Measurements from ENCODE around the gene PDE9A. TPM values are rescaled to one million over a fixed set of nuclear protein-coding genes. Genes with fewer than 3 reads are reported as not detected.

PDE9A gene
- total and polyA plus RNA-seq, 3 donors from 2014 or later = 5.7 to 6.4 (median 6.3) TPM

DNA sequence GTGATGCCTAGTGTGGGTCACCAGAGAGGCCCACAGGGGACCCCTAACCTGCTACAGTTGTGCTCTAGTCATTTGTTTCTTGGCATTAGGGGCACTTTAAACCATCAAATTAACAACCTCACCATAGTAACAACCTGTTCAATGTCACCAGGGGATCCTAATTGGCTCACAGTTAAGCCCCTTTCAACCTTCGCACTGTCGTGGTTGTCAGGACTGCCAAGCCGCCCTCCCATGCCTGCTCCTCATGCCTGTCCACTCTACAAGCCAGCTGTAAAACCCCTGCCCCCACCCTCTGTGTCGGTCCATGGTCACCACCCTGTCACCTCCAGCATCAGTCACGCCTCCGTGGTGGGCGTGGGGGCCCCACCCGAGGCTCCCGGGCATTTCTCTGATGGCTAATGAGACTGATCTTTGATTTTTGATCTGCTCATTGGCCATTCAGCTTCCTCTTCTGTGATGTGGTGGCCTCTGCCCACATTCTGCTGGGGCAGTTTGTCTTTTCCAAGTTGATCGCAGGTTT lies 129.4 kb downstream of the PDE9A start:
- DNase-seq = no peak
- intact Hi-C loops (cut with DNase I; ENCODE audit: low total_unique reads) = no loop called here
- no peaks in the 10 kb centered on the region for H3K36me3 ChIP-seq (ENCODE audit: low read depth, missing control alignments)
- peaks cover 16% of the 10 kb centered on the region for H3K4me1 ChIP-seq
- H3K9me3 ChIP-seq = no peaks in the 10 kb centered on the region
- H3K27ac ChIP-seq = no peak overlapping the region
- TF ChIP-seq, protein P1, sequence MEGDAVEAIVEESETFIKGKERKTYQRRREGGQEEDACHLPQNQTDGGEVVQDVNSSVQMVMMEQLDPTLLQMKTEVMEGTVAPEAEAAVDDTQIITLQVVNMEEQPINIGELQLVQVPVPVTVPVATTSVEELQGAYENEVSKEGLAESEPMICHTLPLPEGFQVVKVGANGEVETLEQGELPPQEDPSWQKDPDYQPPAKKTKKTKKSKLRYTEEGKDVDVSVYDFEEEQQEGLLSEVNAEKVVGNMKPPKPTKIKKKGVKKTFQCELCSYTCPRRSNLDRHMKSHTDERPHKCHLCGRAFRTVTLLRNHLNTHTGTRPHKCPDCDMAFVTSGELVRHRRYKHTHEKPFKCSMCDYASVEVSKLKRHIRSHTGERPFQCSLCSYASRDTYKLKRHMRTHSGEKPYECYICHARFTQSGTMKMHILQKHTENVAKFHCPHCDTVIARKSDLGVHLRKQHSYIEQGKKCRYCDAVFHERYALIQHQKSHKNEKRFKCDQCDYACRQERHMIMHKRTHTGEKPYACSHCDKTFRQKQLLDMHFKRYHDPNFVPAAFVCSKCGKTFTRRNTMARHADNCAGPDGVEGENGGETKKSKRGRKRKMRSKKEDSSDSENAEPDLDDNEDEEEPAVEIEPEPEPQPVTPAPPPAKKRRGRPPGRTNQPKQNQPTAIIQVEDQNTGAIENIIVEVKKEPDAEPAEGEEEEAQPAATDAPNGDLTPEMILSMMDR (IDR thresholded peaks at IDR 0.05) = no peak
- TF ChIP-seq POLR2A (IDR thresholded peaks at IDR 0.05) = no peak
- no peak overlapping the region for H3K4me3 ChIP-seq
- H3K27me3 ChIP-seq = no peaks in the 10 kb centered on the region
- WGBS, 2 donors = 84 to 94% methylated on average over 10 of the region's 10 CpGs

DNA sequence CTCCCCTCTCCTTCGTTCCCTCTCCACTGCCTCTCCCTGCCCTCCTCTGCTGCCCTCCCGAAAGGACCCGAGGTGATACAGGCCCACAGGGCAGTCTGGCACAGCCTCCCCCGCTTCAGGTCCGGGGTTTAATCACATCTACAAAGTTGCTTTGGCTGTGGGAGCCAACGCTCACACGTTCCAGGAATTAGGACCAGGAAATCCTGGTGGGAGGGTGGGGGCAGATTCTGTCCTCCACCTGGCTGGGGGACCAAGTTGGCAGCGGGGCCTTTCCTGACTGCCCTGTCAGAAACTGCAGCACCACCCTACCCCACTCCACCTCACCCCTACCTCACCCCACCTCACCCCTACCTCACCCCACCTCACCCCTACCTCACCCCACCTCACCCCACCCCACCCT lies 130.9 kb downstream of the PDE9A start:
- DNase-seq = no peak
- H3K9me3 ChIP-seq = no peaks in the 10 kb centered on the region
- no peak overlapping the region for H3K4me3 ChIP-seq
- no peak for TF ChIP-seq POLR2A (IDR thresholded peaks at IDR 0.05)
- TF ChIP-seq, protein P1 (IDR thresholded peaks at IDR 0.05) = no peak
- H3K27ac ChIP-seq = no peak overlapping the region
- H3K36me3 ChIP-seq (ENCODE audit: low read depth, missing control alignments) = no peaks in the 10 kb centered on the region
- intact Hi-C loops (cut with DNase I; ENCODE audit: low total_unique reads) = no loop called here
- H3K27me3 ChIP-seq = no peaks in the 10 kb centered on the region
- 53 to 67% methylated on average over 7 to 8 of the region's 8 CpGs for WGBS, 2 donors
- peaks cover 16% of the 10 kb centered on the region for H3K4me1 ChIP-seq

DNA sequence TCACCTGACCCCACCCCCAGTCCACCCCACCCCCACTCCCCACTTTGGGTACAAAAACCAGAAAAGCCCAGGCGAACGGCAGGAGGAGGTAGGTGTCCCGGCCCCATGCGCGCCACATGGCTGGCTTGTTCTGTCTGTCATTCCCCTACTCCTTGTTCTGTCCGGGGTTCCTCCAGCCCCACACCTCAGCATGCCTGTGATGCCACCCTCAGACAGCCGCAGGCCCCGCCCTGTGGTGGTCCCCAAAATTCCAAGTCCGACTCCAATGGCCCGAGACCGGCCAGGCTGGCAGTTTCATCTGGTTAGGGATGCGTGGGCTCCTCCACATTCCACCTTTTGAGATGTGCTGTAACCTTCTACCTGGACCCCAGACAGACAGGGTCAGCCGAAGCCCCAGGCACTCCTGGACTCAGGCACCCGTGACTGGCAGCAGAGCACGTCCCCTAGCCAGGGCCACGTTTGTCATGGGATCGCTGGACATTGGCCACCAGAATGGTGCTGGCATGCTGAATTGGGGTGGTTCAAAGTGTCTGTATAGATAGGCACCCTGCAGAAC lies 131.6 kb downstream of the PDE9A start:
- TF ChIP-seq POLR2A (IDR thresholded peaks at IDR 0.05) = no peak
- TF ChIP-seq, protein P1 (IDR thresholded peaks at IDR 0.05) = no peak
- Histone ChIP-seq H3K9me3 (no peaks in the 10 kb centered on the region), H3K4me3 (no peak overlapping the region), H3K27ac (no peak overlapping the region), H3K27me3 (no peaks in the 10 kb centered on the region), H3K36me3 (ENCODE audit: low read depth, missing control alignments) (no peaks in the 10 kb centered on the region), H3K4me1 (peaks cover 16% of the 10 kb centered on the region)
- WGBS, 2 donors = 90 to 97% methylated on average over 7 to 17 of the region's 17 CpGs
- intact Hi-C loops (cut with DNase I; ENCODE audit: low total_unique reads) = no loop called here
- DNase-seq = no peak

DNA sequence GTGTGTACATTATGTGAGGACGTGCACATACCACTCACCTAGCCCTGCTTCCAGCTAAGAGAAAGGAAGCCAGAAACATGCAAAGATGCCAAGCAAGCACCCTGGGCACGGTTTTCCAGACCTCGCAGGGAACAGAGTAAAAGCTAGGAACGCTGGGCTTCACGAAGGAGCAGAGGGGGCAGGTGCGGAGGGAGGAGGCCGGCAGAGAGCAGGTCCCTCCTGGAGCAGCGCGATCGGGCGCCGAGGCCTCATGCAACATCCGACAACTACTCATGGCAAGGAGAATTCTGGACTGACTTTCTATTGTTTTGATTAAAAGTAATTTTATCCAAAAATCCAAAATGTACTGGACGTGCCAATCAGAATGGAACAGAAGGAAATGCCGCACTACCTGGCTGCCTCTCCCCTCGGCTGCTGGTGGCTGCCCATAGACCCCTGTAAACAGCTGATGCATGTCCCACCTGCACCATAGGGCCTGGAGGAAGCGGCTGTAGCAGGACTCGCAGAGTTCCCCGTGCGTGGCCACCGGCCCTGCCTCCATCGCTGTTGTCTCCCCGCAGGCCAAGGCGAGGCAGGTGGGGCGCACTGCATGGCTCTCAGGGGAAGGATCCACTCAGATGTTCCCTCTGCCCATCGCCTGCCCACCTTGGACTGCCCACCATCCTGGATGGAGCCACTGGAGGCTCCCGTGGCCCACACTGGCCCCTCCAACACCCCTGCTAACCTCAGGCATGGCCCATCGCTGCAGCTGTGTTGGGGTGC lies 132.4 kb downstream of the PDE9A start:
- Histone ChIP-seq H3K27me3 (no peaks in the 10 kb centered on the region), H3K27ac (no peak overlapping the region), H3K9me3 (no peaks in the 10 kb centered on the region), H3K36me3 (ENCODE audit: low read depth, missing control alignments) (no peaks in the 10 kb centered on the region), H3K4me3 (no peak overlapping the region), H3K4me1 (peaks cover 14% of the 10 kb centered on the region)
- 93 to 94% methylated on average over 27 to 28 of the region's 28 CpGs for WGBS, 2 donors
- intact Hi-C loops (cut with DNase I; ENCODE audit: low total_unique reads) = no loop called here
- TF ChIP-seq POLR2A (IDR thresholded peaks at IDR 0.05) = no peak
- TF ChIP-seq, protein P1 (IDR thresholded peaks at IDR 0.05) = no peak
- no peak for DNase-seq

Measured in testis (tissue), 3 donors.